Sigmoid colon (tissue), 4 donors: Measurements from ENCODE around the gene COL1A2.

Source experiments
- EP300 ChIP-seq, 4 donors: sonication (generic); formaldehyde crosslinking; IDR thresholded peaks; one replicate each; pipeline ENCODE4 v1.6.1; 2017; ENCODE audit warnings: antibody characterized with exemption in 4 of 4
- POLR2A ChIP-seq, 2 donors: fragments of 450-650 bp; IDR thresholded peaks; one replicate each; pipeline ENCODE4 v1.6.1; 2016; ENCODE audit warnings: antibody characterized with exemption in 2 of 2, mild to moderate bottlenecking in 2 of 2, moderate library complexity in 2 of 2
- TF ChIP-seq, protein P1 (sequence below), 4 experiments: fragments of 450-650 bp in 3 of 4; fragments of 200-600 bp in 1 of 4; IDR thresholded peaks; one replicate each; pipeline ENCODE4 v1.5.1; 2016 to 2019; ENCODE audit warnings: antibody characterized with exemption in 4 of 4, mild to moderate bottlenecking in 3 of 4, moderate library complexity in 2 of 4

DNA sequence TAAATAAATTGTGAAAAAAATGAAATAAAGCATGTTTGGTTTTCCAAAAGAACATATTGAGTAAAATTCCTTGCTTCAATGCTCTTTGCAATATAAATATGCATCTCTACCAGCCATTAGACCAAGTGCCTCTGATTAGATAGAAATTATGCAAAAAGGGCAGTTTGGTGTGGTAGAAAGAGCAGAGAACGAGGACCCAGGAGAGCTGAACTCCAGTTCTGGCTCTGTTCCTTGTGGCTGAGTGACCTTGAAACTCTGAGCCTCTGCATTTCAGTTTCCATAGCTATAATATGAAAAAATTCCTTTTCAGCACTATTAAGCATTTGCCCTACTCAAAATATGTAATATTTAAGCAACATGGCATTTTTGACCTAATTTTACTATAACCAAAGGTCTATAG lies 36.5 kb downstream of the COL1A2 start:
- TF ChIP-seq, protein P1, sequence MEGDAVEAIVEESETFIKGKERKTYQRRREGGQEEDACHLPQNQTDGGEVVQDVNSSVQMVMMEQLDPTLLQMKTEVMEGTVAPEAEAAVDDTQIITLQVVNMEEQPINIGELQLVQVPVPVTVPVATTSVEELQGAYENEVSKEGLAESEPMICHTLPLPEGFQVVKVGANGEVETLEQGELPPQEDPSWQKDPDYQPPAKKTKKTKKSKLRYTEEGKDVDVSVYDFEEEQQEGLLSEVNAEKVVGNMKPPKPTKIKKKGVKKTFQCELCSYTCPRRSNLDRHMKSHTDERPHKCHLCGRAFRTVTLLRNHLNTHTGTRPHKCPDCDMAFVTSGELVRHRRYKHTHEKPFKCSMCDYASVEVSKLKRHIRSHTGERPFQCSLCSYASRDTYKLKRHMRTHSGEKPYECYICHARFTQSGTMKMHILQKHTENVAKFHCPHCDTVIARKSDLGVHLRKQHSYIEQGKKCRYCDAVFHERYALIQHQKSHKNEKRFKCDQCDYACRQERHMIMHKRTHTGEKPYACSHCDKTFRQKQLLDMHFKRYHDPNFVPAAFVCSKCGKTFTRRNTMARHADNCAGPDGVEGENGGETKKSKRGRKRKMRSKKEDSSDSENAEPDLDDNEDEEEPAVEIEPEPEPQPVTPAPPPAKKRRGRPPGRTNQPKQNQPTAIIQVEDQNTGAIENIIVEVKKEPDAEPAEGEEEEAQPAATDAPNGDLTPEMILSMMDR (IDR thresholded peaks at IDR 0.05) = no peak
- TF ChIP-seq POLR2A (IDR thresholded peaks at IDR 0.05) (no peak), EP300 (IDR thresholded peaks at IDR 0.05) (no peak)
